KOPT-K1 (cell line): ENCODE measurements around the gene KCNJ11.
A peak's percentile ranks its signal among the peaks of the same experiment; 100 is the strongest.

Source experiments
- H3K27ac ChIP-seq: fragments of 200-600 bp; sonication (generic); 2 replicates; pipeline ENCODE4 v1.5.1; 2016; ENCODE audit warnings: antibody characterized with exemption, mild to moderate bottlenecking, low read depth, low read length; ENCODE audit not compliant: poor library complexity, severe bottlenecking
- H3K36me3 ChIP-seq: fragments of 200-600 bp; sonication (generic); 2 replicates; pipeline ENCODE4 v1.5.1; 2017; ENCODE audit warnings: antibody characterized with exemption, mild to moderate bottlenecking, low read length, moderate library complexity; ENCODE audit not compliant: insufficient read depth
- H3K9me3 ChIP-seq: fragments of 200-600 bp; sonication (generic); 2 replicates; pipeline ENCODE4 v1.5.1; 2017; ENCODE audit warnings: antibody characterized with exemption, low read length, mild to moderate bottlenecking; ENCODE audit not compliant: insufficient read depth, poor library complexity, severe bottlenecking

The KCNJ11 gene

GRCh38 chr11:17401841-17402240 lies 13.4 kb upstream of the KCNJ11 start:
- Histone ChIP-seq H3K36me3 (no peaks in the 10 kb centered on the region), H3K27ac (no peak overlapping the region), H3K9me3 (no peaks in the 10 kb centered on the region)

- H3K9me3 ChIP-seq, result no peaks in the 10 kb centered on the region
- H3K27ac ChIP-seq, result no peak overlapping the region
- no peaks in the 10 kb centered on the region for H3K36me3 ChIP-seq
Observed at GRCh38 chr11:17401316-17401715, 12.9 kb upstream of the KCNJ11 start.

- H3K36me3 ChIP-seq, result no peaks in the 10 kb centered on the region
- H3K27ac ChIP-seq, result no peak overlapping the region
- H3K9me3 ChIP-seq, result no peaks in the 10 kb centered on the region
Observed at GRCh38 chr11:17400048-17400775, 11.8 kb upstream of the KCNJ11 start.

- Histone ChIP-seq H3K27ac (no peak overlapping the region), H3K36me3 (no peaks in the 10 kb centered on the region), H3K9me3 (no peaks in the 10 kb centered on the region)
Observed at GRCh38 chr11:17399236-17399635, 10.8 kb upstream of the KCNJ11 start.

GRCh38 chr11:17397311-17398002 lies 9.0 kb upstream of the KCNJ11 start:
- Histone ChIP-seq H3K36me3 (no peaks in the 10 kb centered on the region), H3K9me3 (no peaks in the 10 kb centered on the region), H3K27ac (no peak overlapping the region)

- Histone ChIP-seq H3K36me3 (no peaks in the 10 kb centered on the region), H3K9me3 (no peaks in the 10 kb centered on the region), H3K27ac (no peak overlapping the region)
Observed at GRCh38 chr11:17396598-17397310, 8.3 kb upstream of the KCNJ11 start.

GRCh38 chr11:17395978-17396377 lies 7.5 kb upstream of the KCNJ11 start:
- Histone ChIP-seq H3K36me3 (no peaks in the 10 kb centered on the region), H3K27ac (no peak overlapping the region), H3K9me3 (no peaks in the 10 kb centered on the region)

- H3K36me3 ChIP-seq, result no peaks in the 10 kb centered on the region
- H3K27ac ChIP-seq, result no peak overlapping the region
- no peaks in the 10 kb centered on the region for H3K9me3 ChIP-seq
Observed at GRCh38 chr11:17395554-17395961, 7.1 kb upstream of the KCNJ11 start.

GRCh38 chr11:17394743-17395390 lies 6.4 kb upstream of the KCNJ11 start:
- no peak overlapping the region for H3K27ac ChIP-seq
- no peaks in the 10 kb centered on the region for H3K9me3 ChIP-seq
- H3K36me3 ChIP-seq, result no peaks in the 10 kb centered on the region

- H3K27ac ChIP-seq, result no peak overlapping the region
- no peaks in the 10 kb centered on the region for H3K36me3 ChIP-seq
- no peaks in the 10 kb centered on the region for H3K9me3 ChIP-seq
Observed at GRCh38 chr11:17393472-17393871, 5.0 kb upstream of the KCNJ11 start.

GRCh38 chr11:17392872-17393271 lies 4.4 kb upstream of the KCNJ11 start:
- Histone ChIP-seq H3K27ac (no peak overlapping the region), H3K36me3 (no peaks in the 10 kb centered on the region), H3K9me3 (no peaks in the 10 kb centered on the region)

- Histone ChIP-seq H3K27ac (no peak overlapping the region), H3K9me3 (no peaks in the 10 kb centered on the region), H3K36me3 (peaks cover 9% of the 10 kb centered on the region; the same call in 1 of the 2 replicates)
Observed at GRCh38 chr11:17391493-17392355, 3.3 kb upstream of the KCNJ11 start.

GRCh38 chr11:17389957-17390649 lies 1.6 kb upstream of the KCNJ11 start:
- Histone ChIP-seq H3K27ac (peak overlapping the region; percentile 77), H3K36me3 (peaks cover 22% of the 10 kb centered on the region; the same call in 1 of the 2 replicates), H3K9me3 (no peaks in the 10 kb centered on the region)
